HG03378 (cell line): ENCODE data around the gene HTRA3.

Experiments
- ATAC-seq: cut with Tn5 transposase; IDR thresholded peaks from one replicate; pipeline ENCODE4 v1.9.1; 2021; ENCODE audit warnings: mild to moderate bottlenecking, moderate library complexity; ENCODE audit not compliant: unreplicated experiment

The HTRA3 gene

GRCh38 chr4:8321771-8322170 is 52.2 kb downstream of the HTRA3 start:
- ATAC-seq: no peak

- no peak for ATAC-seq
These were observed 53.5 kb downstream of the HTRA3 start for GRCh38 chr4:8322794-8323704.

GRCh38 chr4:8323947-8324555 is 54.5 kb downstream of the HTRA3 start:
- ATAC-seq: no peak

GRCh38 chr4:8324640-8325239 is 55.2 kb downstream of the HTRA3 start:
- no peak for ATAC-seq

GRCh38 chr4:8325291-8325973 is 55.9 kb downstream of the HTRA3 start:
- no peak for ATAC-seq

- no peak for ATAC-seq
These were observed 56.7 kb downstream of the HTRA3 start for GRCh38 chr4:8326206-8326605.

GRCh38 chr4:8328456-8328855 is 58.9 kb downstream of the HTRA3 start:
- no peak for ATAC-seq

- no peak for ATAC-seq
These were observed 59.5 kb downstream of the HTRA3 start for GRCh38 chr4:8328866-8329559.

- no peak for ATAC-seq
These were observed 60.0 kb downstream of the HTRA3 start for GRCh38 chr4:8329560-8329858.

GRCh38 chr4:8329859-8330761 is 60.6 kb downstream of the HTRA3 start:
- ATAC-seq: no peak

GRCh38 chr4:8330821-8331574 is 61.4 kb downstream of the HTRA3 start:
- ATAC-seq: no peak

GRCh38 chr4:8331575-8331955 is 62.0 kb downstream of the HTRA3 start:
- ATAC-seq: no peak

GRCh38 chr4:8332038-8332857 is 62.7 kb downstream of the HTRA3 start:
- no peak for ATAC-seq

GRCh38 chr4:8332891-8333331 is 63.4 kb downstream of the HTRA3 start:
- ATAC-seq: no peak

GRCh38 chr4:8333726-8334460 is 64.3 kb downstream of the HTRA3 start:
- no peak for ATAC-seq

- no peak for ATAC-seq
These were observed 65.4 kb downstream of the HTRA3 start for GRCh38 chr4:8334786-8335460.

- no peak for ATAC-seq
These were observed 66.3 kb downstream of the HTRA3 start for GRCh38 chr4:8335848-8336247.
